SK-N-SH (cell line): ENCODE results near the gene WBP1. TPM values are rescaled to one million over a fixed set of nuclear protein-coding genes. Genes with fewer than 3 reads are reported as not detected.
A peak's percentile ranks its signal among the peaks of the same experiment; 100 is the strongest.

Experiments
- CTCF ChIA-PET: fragments of 300-600, 350-600 bp; formaldehyde crosslinking; extraction: SDS; loops from one replicate; lab custom pipeline; 2021; lab: Yijun Ruan, JAX
- POLR2A ChIA-PET: fragments of 350-600 bp; sonication (Branson Sonifier 250); formaldehyde crosslinking; extraction: SDS; loops from one replicate; lab custom pipeline; 2020; ENCODE audit warnings: antibody characterized with exemption, inconsistent platforms; lab: Yijun Ruan, JAX
- DNase-seq: peaks from one replicate; pipeline ENCODE4 v3.0.0; 2012
- H2AFZ ChIP-seq: fragments of 200-600 bp; sonication (generic); 2 replicates; pipeline ENCODE4 v1.8.1; 2016; ENCODE audit warnings: antibody characterized with exemption, mild to moderate bottlenecking, low read depth
- H3F3A ChIP-seq: fragments of 200-600 bp; sonication (generic); replicated peaks from 2 replicates; pipeline ENCODE3; 2016; ENCODE audit warnings: antibody characterized with exemption, mild to moderate bottlenecking; ENCODE audit not compliant: insufficient read depth
- H3K27ac ChIP-seq, 2 experiments: fragments of 200-500 bp in 1 of 2; fragments of 200-600 bp in 1 of 2; sonication (Bioruptor generic) in 1 of 2; sonication (generic), shearing (Covaris generic) in 1 of 2; 2 replicates each; pipeline versions ENCODE4 v1.5.1 to v1.6.1; 2014 to 2016; ENCODE audit warnings: low read depth in 2 of 2, inconsistent platforms in 1 of 2, low read length in 1 of 2, mild to moderate bottlenecking in 1 of 2, mixed read lengths in 1 of 2
- H3K27me3 ChIP-seq: fragments of 200-600 bp; sonication (generic), shearing (Covaris generic); 2 replicates; pipeline ENCODE4 v1.6.1; 2016; ENCODE audit warnings: mixed run types; ENCODE audit not compliant: insufficient read depth
- H3K36me3 ChIP-seq, 2 experiments: fragments of 200-500 bp in 1 of 2; fragments of 200-600 bp in 1 of 2; sonication (Bioruptor generic) in 1 of 2; sonication (generic) in 1 of 2; replicated peaks in 1 of 2; 2 replicates each; pipeline versions ENCODE3 to v1.5.1; 2014 to 2016; ENCODE audit warnings: low read length in 1 of 2, mild to moderate bottlenecking in 1 of 2; ENCODE audit not compliant: insufficient read depth in 2 of 2, control insufficient read depth in 1 of 2
- H3K4me1 ChIP-seq, 2 experiments: fragments of 200-500 bp in 1 of 2; fragments of 200-600 bp in 1 of 2; sonication (Bioruptor generic) in 1 of 2; sonication (generic), shearing (Covaris generic) in 1 of 2; 2 replicates each; pipeline versions ENCODE4 v1.5.1 to v1.6.1; 2014 to 2016; ENCODE audit warnings: low read depth in 1 of 2, low read length in 1 of 2, mixed run types in 1 of 2; ENCODE audit not compliant: insufficient read depth in 2 of 2, control insufficient read depth in 1 of 2
- H3K4me2 ChIP-seq: fragments of 200-600 bp; sonication (generic), shearing (Covaris generic); 2 replicates; pipeline ENCODE4 v1.6.1; 2017; ENCODE audit warnings: mixed run types
- H3K4me3 ChIP-seq, 2 experiments: fragments of 200-500 bp in 1 of 2; fragments of 200-600 bp in 1 of 2; sonication (Bioruptor generic) in 1 of 2; sonication (generic), shearing (Covaris generic) in 1 of 2; 2 replicates each; pipeline versions ENCODE4 v1.5.1 to v1.8.1; 2014 to 2016; ENCODE audit warnings: low read depth in 2 of 2, inconsistent platforms in 1 of 2, low read length in 1 of 2, mild to moderate bottlenecking in 1 of 2, mixed read lengths in 1 of 2, moderate library complexity in 1 of 2
- H3K79me2 ChIP-seq: fragments of 200-600 bp; sonication (generic); 2 replicates; pipeline ENCODE4 v1.8.1; 2017; ENCODE audit warnings: mild to moderate bottlenecking; ENCODE audit not compliant: insufficient read depth
- H3K9ac ChIP-seq: fragments of 200-600 bp; sonication (generic); 2 replicates; pipeline ENCODE4 v1.6.1; 2017; ENCODE audit warnings: mixed run types
- H3K9me2 ChIP-seq: fragments of 200-600 bp; sonication (generic); 2 replicates; pipeline ENCODE4 v1.6.1; 2017; ENCODE audit warnings: mixed run types
- H3K9me3 ChIP-seq: fragments of 200-600 bp; sonication (generic); 2 replicates; pipeline ENCODE4 v1.6.1; 2017; ENCODE audit warnings: mixed run types, mild to moderate bottlenecking, moderate library complexity
- H4K20me1 ChIP-seq: fragments of 200-600 bp; sonication (generic); 2 replicates; pipeline ENCODE4 v1.6.1; 2017; ENCODE audit warnings: mild to moderate bottlenecking, mixed run types; ENCODE audit not compliant: insufficient read depth
- ELF1 ChIP-seq: IDR thresholded peaks from 2 replicates; pipeline ENCODE4 v1.4.0; 2012
- FOSL2 ChIP-seq: IDR thresholded peaks from 2 replicates; pipeline ENCODE4 v1.4.0; 2012; ENCODE audit warnings: low read depth, mild to moderate bottlenecking, moderate library complexity, borderline replicate concordance
- FOXJ3 ChIP-seq: sonication (generic); formaldehyde crosslinking; IDR thresholded peaks from 2 replicates; pipeline ENCODE4 v1.5.1; 2020; ENCODE audit warnings: mild to moderate bottlenecking, missing genetic modification reagents
- FOXM1 ChIP-seq: IDR thresholded peaks from 2 replicates; pipeline ENCODE4 v1.4.0; 2012; ENCODE audit warnings: low read depth, mild to moderate bottlenecking
- GABPA ChIP-seq: IDR thresholded peaks from 2 replicates; pipeline ENCODE4 v1.4.0; 2012; ENCODE audit warnings: low read depth, mild to moderate bottlenecking
- JUND ChIP-seq: IDR thresholded peaks from 2 replicates; pipeline ENCODE4 v1.4.0; 2012
- MEF2A ChIP-seq: IDR thresholded peaks from 2 replicates; pipeline ENCODE4 v1.4.0; 2012; ENCODE audit warnings: low read depth, borderline replicate concordance
- MXI1 ChIP-seq: IDR thresholded peaks from 2 replicates; pipeline ENCODE4 v1.6.1; 2012; ENCODE audit warnings: mild to moderate bottlenecking, low read depth, low read length, improper control_type of control experiment
- NFIC ChIP-seq: IDR thresholded peaks from 2 replicates; pipeline ENCODE4 v1.4.0; 2012; ENCODE audit warnings: borderline replicate concordance
- NRF1 ChIP-seq: IDR thresholded peaks from 2 replicates; pipeline ENCODE4 v1.6.1; 2012; ENCODE audit warnings: low read depth, mild to moderate bottlenecking, low read length
- POLR2AphosphoS5 ChIP-seq: IDR thresholded peaks from 2 replicates; pipeline ENCODE4 v1.6.1; 2012; ENCODE audit warnings: low read depth, low read length
- RAD21 ChIP-seq: IDR thresholded peaks from 2 replicates; pipeline ENCODE4 v1.6.1; 2012; ENCODE audit warnings: mild to moderate bottlenecking, low read length
- RCOR1 ChIP-seq: fragments of 150-350 bp; IDR thresholded peaks from 2 replicates; pipeline ENCODE4 v1.6.1; 2017; ENCODE audit warnings: antibody characterized with exemption, low read length
- RFX5 ChIP-seq: IDR thresholded peaks from 2 replicates; pipeline ENCODE4 v1.6.1; 2012; ENCODE audit warnings: mild to moderate bottlenecking, improper control_type of control experiment, low read length
- SIN3A ChIP-seq: IDR thresholded peaks from 2 replicates; pipeline ENCODE4 v1.6.1; 2012; ENCODE audit warnings: low read depth, mild to moderate bottlenecking, low read length, moderate library complexity, borderline replicate concordance
- SMC3 ChIP-seq: IDR thresholded peaks from 2 replicates; pipeline ENCODE4 v1.6.1; 2012; ENCODE audit warnings: low read depth, low read length, improper control_type of control experiment
- TAF1 ChIP-seq: IDR thresholded peaks from 2 replicates; pipeline ENCODE4 v1.6.1; 2012; ENCODE audit warnings: low read depth, mild to moderate bottlenecking, low read length, moderate library complexity, borderline replicate concordance
- TCF12 ChIP-seq: IDR thresholded peaks from 2 replicates; pipeline ENCODE4 v1.4.0; 2012
- TEAD4 ChIP-seq: IDR thresholded peaks from 2 replicates; pipeline ENCODE4 v1.4.0; 2012; ENCODE audit warnings: mild to moderate bottlenecking, borderline replicate concordance; ENCODE audit not compliant: insufficient read depth
- YY1 ChIP-seq: IDR thresholded peaks from 2 replicates; pipeline ENCODE4 v1.4.0; 2012; ENCODE audit warnings: low read depth, mild to moderate bottlenecking
- WGBS: methylation state at CpG from one replicate; pipeline ENCODE4 v1.1.6; 2017; ENCODE audit warnings: low lambda C conversion rate; 5-methylcytosine and 5-hydroxymethylcytosine counted together
- polyA plus RNA-seq, 3 experiments: library from polyadenylated mRNA; depleted of rRNA; stranded (reverse); fragments of >200 nt; gene quantifications; 2 replicates each; pipeline ENCODE4 v1.2.3, GENCODE V29; 2012
- TF ChIP-seq, protein P1 (sequence below): IDR thresholded peaks from 2 replicates; pipeline ENCODE4 v1.4.0; 2012; ENCODE audit warnings: low read depth, borderline replicate concordance
- TF ChIP-seq, protein P2 (sequence below): fragments of 150-350 bp; IDR thresholded peaks from 2 replicates; pipeline ENCODE4 v1.6.1; 2016; ENCODE audit warnings: mild to moderate bottlenecking, low read depth, low read length
- TF ChIP-seq, protein P3 (sequence below): IDR thresholded peaks from 2 replicates; pipeline ENCODE4 v1.4.0; 2012; ENCODE audit warnings: low read depth

Gene WBP1
- polyA plus RNA-seq, 1 of the 3 experiments (the other 2 are of a cell fraction): 184 TPM

DNA sequence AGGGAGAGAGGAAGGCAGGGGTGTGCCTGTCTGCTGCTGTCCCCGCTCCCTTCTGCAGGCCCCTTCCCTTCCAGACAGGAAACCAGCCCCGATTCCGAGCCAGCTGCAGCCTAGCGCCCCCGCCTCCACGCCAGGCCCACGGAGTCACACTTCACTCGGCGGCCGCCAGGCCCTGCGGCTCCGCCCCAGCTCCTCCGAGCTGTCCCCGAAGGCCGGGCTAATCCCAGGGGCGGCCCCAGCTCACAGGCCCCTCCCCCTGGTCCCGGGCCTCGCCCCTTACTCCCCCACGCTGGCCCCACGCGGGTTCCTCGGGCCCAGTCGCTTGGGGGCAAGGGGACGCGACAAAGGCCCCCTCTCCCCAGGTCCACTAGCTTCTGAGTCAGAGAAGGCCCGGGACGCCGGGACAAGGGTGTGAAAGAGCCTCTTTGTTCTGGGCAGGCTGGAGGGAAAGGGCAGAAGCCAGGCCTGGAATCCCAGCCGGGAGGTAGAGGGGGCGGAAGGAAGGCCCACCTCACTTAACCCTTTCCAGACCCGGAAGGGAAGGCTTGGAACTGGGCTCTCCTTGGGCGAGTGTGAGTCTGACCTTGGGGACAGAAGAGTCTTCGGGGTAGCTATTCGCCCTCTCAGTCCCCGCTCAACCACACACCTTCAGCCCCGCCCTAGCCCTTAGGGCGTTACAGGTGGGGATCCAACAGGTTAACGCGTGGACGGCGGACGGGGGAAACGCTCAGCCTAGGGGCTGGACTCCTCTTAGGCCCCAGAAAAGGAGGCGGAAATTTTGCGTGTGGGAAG is 17.7 kb upstream of the WBP1 start:
- H4K20me1 ChIP-seq: no peaks in the 10 kb centered on the region
- H3K4me2 ChIP-seq: peak overlapping the region; percentile 97
- no peak for TF ChIP-seq RCOR1
- TF ChIP-seq, protein P1, sequence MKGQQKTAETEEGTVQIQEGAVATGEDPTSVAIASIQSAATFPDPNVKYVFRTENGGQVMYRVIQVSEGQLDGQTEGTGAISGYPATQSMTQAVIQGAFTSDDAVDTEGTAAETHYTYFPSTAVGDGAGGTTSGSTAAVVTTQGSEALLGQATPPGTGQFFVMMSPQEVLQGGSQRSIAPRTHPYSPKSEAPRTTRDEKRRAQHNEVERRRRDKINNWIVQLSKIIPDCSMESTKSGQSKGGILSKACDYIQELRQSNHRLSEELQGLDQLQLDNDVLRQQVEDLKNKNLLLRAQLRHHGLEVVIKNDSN: no peak
- TF ChIP-seq, protein P2, sequence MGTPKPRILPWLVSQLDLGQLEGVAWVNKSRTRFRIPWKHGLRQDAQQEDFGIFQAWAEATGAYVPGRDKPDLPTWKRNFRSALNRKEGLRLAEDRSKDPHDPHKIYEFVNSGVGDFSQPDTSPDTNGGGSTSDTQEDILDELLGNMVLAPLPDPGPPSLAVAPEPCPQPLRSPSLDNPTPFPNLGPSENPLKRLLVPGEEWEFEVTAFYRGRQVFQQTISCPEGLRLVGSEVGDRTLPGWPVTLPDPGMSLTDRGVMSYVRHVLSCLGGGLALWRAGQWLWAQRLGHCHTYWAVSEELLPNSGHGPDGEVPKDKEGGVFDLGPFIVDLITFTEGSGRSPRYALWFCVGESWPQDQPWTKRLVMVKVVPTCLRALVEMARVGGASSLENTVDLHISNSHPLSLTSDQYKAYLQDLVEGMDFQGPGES: no peak
- no peak for TF ChIP-seq JUND
- TF ChIP-seq SIN3A: peak; percentile 36; the same call in 1 of the 2 replicates
- TF ChIP-seq YY1: 0 out of 2 replicates have a peak, but pooled peaks have one; percentile 14
- TF ChIP-seq TAF1: peak; percentile 60; the same call in 1 of the 2 replicates
- TF ChIP-seq MEF2A: no peak
- TF ChIP-seq POLR2AphosphoS5: peak; percentile 80
- TF ChIP-seq TEAD4: no peak
- no peak for TF ChIP-seq FOXM1
- no peak for TF ChIP-seq NRF1
- TF ChIP-seq FOSL2: no peak
- TF ChIP-seq MXI1: peak; percentile 17; the same call in 1 of the 2 replicates
- TF ChIP-seq GABPA: peak; percentile 53
- TF ChIP-seq NFIC: no peak
- no peak for TF ChIP-seq SMC3
- TF ChIP-seq RFX5: no peak
- TF ChIP-seq ELF1: peak; percentile 66
- TF ChIP-seq TCF12: no peak
- no peak for TF ChIP-seq RAD21
- no peak for TF ChIP-seq FOXJ3 (CRISPR knock-in tag)
- TF ChIP-seq, protein P3, sequence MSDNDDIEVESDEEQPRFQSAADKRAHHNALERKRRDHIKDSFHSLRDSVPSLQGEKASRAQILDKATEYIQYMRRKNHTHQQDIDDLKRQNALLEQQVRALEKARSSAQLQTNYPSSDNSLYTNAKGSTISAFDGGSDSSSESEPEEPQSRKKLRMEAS: peak; percentile 65
- TF ChIP-seq, all 33 proteins: peak for 8
- Histone ChIP-seq H3K9me2 (no peaks in the 10 kb centered on the region), H2AFZ (peak overlapping the region; percentile 95), H3K9ac (peak overlapping the region; percentile 77), H3K36me3 (no peaks in the 10 kb centered on the region), H3K9me3 (no peaks in the 10 kb centered on the region), H3K4me3 (peak overlapping the region; percentile 73 to 75), H3F3A (peaks cover 6% of the 10 kb centered on the region), H3K27ac (peak overlapping the region; percentile 64 to 98), H3K79me2 (peaks cover 30% of the 10 kb centered on the region), H3K4me1 (peaks cover 20 to 27% of the 10 kb centered on the region in 2 experiments; a peak in 3 of 4 replicates), H3K27me3 (no peaks in the 10 kb centered on the region)
- WGBS: 42% methylated on average over 24 of the region's 45 CpGs
- DNase-seq: peak; percentile 99
- CTCF ChIA-PET: interaction anchor here (0.6 to 2.5 kb wide), 10 partner anchors 10 to 202 kb away, joined by 3 to 9 read pairs (median 3); partner anchors contain the start of genes INO80B and WBP1
- POLR2A ChIA-PET: interaction anchor here (0.7 to 3.0 kb wide), 12 partner anchors 9 to 74 kb away, joined by 3 to 27 read pairs (median 8); partner anchors contain the start of genes C2orf81, INO80B, MRPL53 and TLX2
